ENCODE results near the gene CCDC188. TPM values are rescaled to one million over a fixed set of nuclear protein-coding genes. Genes with fewer than 3 reads are reported as not detected.
A peak's percentile ranks its signal among the peaks of the same experiment; 100 is the strongest.

Gene CCDC188
- total RNA-seq: 0.44 TPM

- ATAC-seq: peak; percentile 6
Observed at GRCh38 chr22:20150381-20151275, at the start of gene CCDC188. CCDC188 (minus strand) TSS chr22:20151055; CDS start chr22:20150986, 69 bp downstream.

GRCh38 chr22:20199906-20200305 is 49.1 kb upstream of the CCDC188 start:
- no peak for ATAC-seq

GRCh38 chr22:20199413-20199842 is 48.6 kb upstream of the CCDC188 start:
- no peak for ATAC-seq

- ATAC-seq: no peak
Observed at GRCh38 chr22:20198557-20199319, 47.9 kb upstream of the CCDC188 start.

GRCh38 chr22:20197407-20198030 is 46.7 kb upstream of the CCDC188 start:
- ATAC-seq: no peak

GRCh38 chr22:20196094-20196842 is 45.4 kb upstream of the CCDC188 start:
- no peak for ATAC-seq

- no peak for ATAC-seq
Observed at GRCh38 chr22:20194681-20195593, 44.1 kb upstream of the CCDC188 start.

- ATAC-seq: no peak
Observed at GRCh38 chr22:20193761-20194494, 43.1 kb upstream of the CCDC188 start.

- no peak for ATAC-seq
Observed at GRCh38 chr22:20192972-20193760, 42.3 kb upstream of the CCDC188 start.

GRCh38 chr22:20192293-20192971 is 41.6 kb upstream of the CCDC188 start:
- ATAC-seq: no peak

GRCh38 chr22:20191803-20192202 is 40.9 kb upstream of the CCDC188 start:
- no peak for ATAC-seq

- ATAC-seq: no peak
Observed at GRCh38 chr22:20191000-20191515, 40.2 kb upstream of the CCDC188 start.

GRCh38 chr22:20188567-20188877 is 37.7 kb upstream of the CCDC188 start:
- no peak for ATAC-seq

GRCh38 chr22:20187777-20188566 is 37.1 kb upstream of the CCDC188 start:
- no peak for ATAC-seq

- ATAC-seq: no peak
Observed at GRCh38 chr22:20186871-20187546, 36.2 kb upstream of the CCDC188 start.

GRCh38 chr22:20186183-20186870 is 35.5 kb upstream of the CCDC188 start:
- ATAC-seq: no peak

GRCh38 chr22:20185750-20186149 is 34.9 kb upstream of the CCDC188 start:
- no peak for ATAC-seq

All from esophagus mucosa (tissue), 1 donor.